HepG2 (cell line): ENCODE data around the gene CEACAM4. TPM values are rescaled to one million over a fixed set of nuclear protein-coding genes. Genes with fewer than 3 reads are reported as not detected.

Experiments
- ATAC-seq: fragments of 200-7000 bp; cut with Tn5 transposase; 3 replicates; pipeline ENCODE4 v1.9.1; 2020; ENCODE audit warnings: mild to moderate bottlenecking, moderate library complexity
- BruUV-seq: library from RNA; stranded (reverse); fragments of 400-500 nt; replicated peaks from 2 replicates; lab custom pipeline; 2021; lab: Mats Ljungman, UMichigan
- CTCF ChIA-PET: fragments of 300-600 bp; formaldehyde crosslinking; extraction: SDS; loops from one replicate; lab custom pipeline; 2021; ENCODE audit warnings: low total read pairs, inconsistent platforms, low intra/inter-chr PET ratio; lab: Yijun Ruan, JAX
- POLR2A ChIA-PET: fragments of 350-600 bp; sonication (Branson Sonifier 250); formaldehyde crosslinking; loops from one replicate; lab custom pipeline; 2020; ENCODE audit warnings: antibody characterized with exemption, inconsistent platforms; lab: Yijun Ruan, JAX
- DNase-seq: peaks from one replicate; pipeline ENCODE4 v3.0.0-alpha.2; 2015; ENCODE audit warnings: low spot score
- FAIRE-seq: peaks from 3 replicates; lab custom pipeline; 2011; peaks lifted over from hg19 to GRCh38; lab: Jason Lieb, UNC
- H2AFZ ChIP-seq: one replicate; pipeline ENCODE4 v1.6.1; 2011; ENCODE audit warnings: low read length, inconsistent platforms
- H3K27ac ChIP-seq: fragments of 300-600 bp; 3 replicates; pipeline ENCODE4 v1.8.0; 2011; ENCODE audit warnings: mixed run types, mild to moderate bottlenecking, mixed read lengths, low read length, inconsistent platforms; ENCODE audit not compliant: insufficient read depth; ENCODE audit errors: extremely low read length
- H3K27me3 ChIP-seq, 2 experiments: fragments of 200-600 bp in 1 of 2; 2 replicates in 1 of 2; 3 replicates in 1 of 2; pipeline versions ENCODE4 v1.6.0 to v1.8.0; 2011; ENCODE audit warnings: low read length in 2 of 2, mild to moderate bottlenecking in 2 of 2, moderate library complexity in 2 of 2, inconsistent platforms in 1 of 2; ENCODE audit not compliant: insufficient read depth in 2 of 2, control insufficient read depth in 1 of 2
- H3K36me3 ChIP-seq, 2 experiments: fragments of 200-600 bp in 1 of 2; replicated peaks in 1 of 2; 2 replicates in 1 of 2; 3 replicates in 1 of 2; pipeline versions ENCODE4 v1.5.1 to v1.8.0; 2011; ENCODE audit warnings: low read length in 2 of 2, inconsistent platforms in 1 of 2; ENCODE audit not compliant: insufficient read depth in 2 of 2, control insufficient read depth in 1 of 2
- H3K4me1 ChIP-seq: 2 replicates; pipeline ENCODE4 v1.5.1; 2012; ENCODE audit warnings: low read length, inconsistent platforms; ENCODE audit not compliant: insufficient read depth
- H3K4me2 ChIP-seq: 2 replicates; pipeline ENCODE4 v1.6.0; 2011; ENCODE audit warnings: low read depth, low read length, inconsistent platforms
- H3K4me3 ChIP-seq, 3 experiments: fragments of 200-600 bp in 1 of 3; sonication (generic), shearing (Covaris generic) in 1 of 3; replicated peaks in 1 of 3; 2 replicates each; pipeline ENCODE4 v1.5.1; 2011 to 2016; ENCODE audit warnings: low read length in 3 of 3, inconsistent platforms in 2 of 3, low read depth in 2 of 3, mild to moderate bottlenecking in 2 of 3, control low read depth in 1 of 3, mixed read lengths in 1 of 3; ENCODE audit not compliant: insufficient read depth in 1 of 3
- H3K79me2 ChIP-seq: one replicate; pipeline ENCODE4 v1.6.1; 2011; ENCODE audit warnings: low read length, inconsistent platforms; ENCODE audit not compliant: insufficient read depth
- H3K9ac ChIP-seq: 2 replicates; pipeline ENCODE4 v1.6.0; 2011; ENCODE audit warnings: mild to moderate bottlenecking, low read depth, low read length, inconsistent platforms; ENCODE audit not compliant: insufficient read depth
- H3K9me3 ChIP-seq: 2 replicates; pipeline ENCODE4 v1.5.1; 2012; ENCODE audit warnings: mild to moderate bottlenecking, low read length
- H4K20me1 ChIP-seq: 2 replicates; pipeline ENCODE4 v1.6.0; 2011; ENCODE audit warnings: inconsistent platforms, mild to moderate bottlenecking, low read length, moderate library complexity; ENCODE audit not compliant: insufficient read depth
- CREB1 ChIP-seq, 2 experiments: fragments of 450-650 bp in 1 of 2; IDR thresholded peaks; 2 replicates each; pipeline ENCODE4 v1.6.1; 2016 to 2017; ENCODE audit warnings: control low read depth in 1 of 2, mild to moderate bottlenecking in 1 of 2, missing compliant biosample characterization in 1 of 2, missing genetic modification characterization in 1 of 2
- CTCF ChIP-seq: sonication (generic); formaldehyde crosslinking; IDR thresholded peaks from 2 replicates; pipeline ENCODE4 v1.5.0; 2020; ENCODE audit warnings: mild to moderate bottlenecking, missing genetic modification reagents, moderate library complexity
- GATA4 ChIP-seq: sonication (generic); IDR thresholded peaks from 2 replicates; pipeline ENCODE4 v1.6.1; 2016; ENCODE audit warnings: antibody characterized with exemption, low read depth, borderline replicate concordance
- HNRNPH1 ChIP-seq: fragments of 200-400 bp; formaldehyde crosslinking; optimal IDR thresholded peaks from 2 replicates; pipeline ENCODE3; 2017; ENCODE audit warnings: mild to moderate bottlenecking, low read depth, low read length
- MYNN ChIP-seq: sonication (generic); formaldehyde crosslinking; IDR thresholded peaks from 2 replicates; pipeline ENCODE4 v1.4.0; 2020; ENCODE audit warnings: mild to moderate bottlenecking, low read depth, missing genetic modification reagents
- NR2C2 ChIP-seq: sonication (generic); formaldehyde crosslinking; IDR thresholded peaks from 2 replicates; pipeline ENCODE4 v1.4.0; 2020; ENCODE audit warnings: missing genetic modification reagents, mild to moderate bottlenecking, moderate library complexity, borderline replicate concordance
- SP140L ChIP-seq: sonication (generic); formaldehyde crosslinking; IDR thresholded peaks from 2 replicates; pipeline ENCODE4 v1.4.0; 2020; ENCODE audit warnings: missing genetic modification reagents, borderline replicate concordance
- TOPORS ChIP-seq: sonication (generic); formaldehyde crosslinking; IDR thresholded peaks from 2 replicates; pipeline ENCODE4 v1.8.0; 2023; ENCODE audit warnings: mild to moderate bottlenecking, missing genetic modification reagents
- ZBTB7A ChIP-seq: sonication (generic); formaldehyde crosslinking; IDR thresholded peaks from 2 replicates; pipeline ENCODE4 v1.8.0; 2022; ENCODE audit warnings: mild to moderate bottlenecking, missing genetic modification reagents
- ZNF24 ChIP-seq: fragments of 450-650 bp; IDR thresholded peaks from 2 replicates; pipeline ENCODE4 v1.6.1; 2017; ENCODE audit warnings: antibody characterized with exemption, mild to moderate bottlenecking
- ZNF562 ChIP-seq: sonication (generic); formaldehyde crosslinking; IDR thresholded peaks from 2 replicates; pipeline ENCODE4 v1.8.0; 2022; ENCODE audit warnings: missing genetic modification reagents, borderline replicate concordance
- ZNF670 ChIP-seq: sonication (generic); formaldehyde crosslinking; IDR thresholded peaks from 2 replicates; pipeline ENCODE4 v1.8.0; 2022; ENCODE audit warnings: mild to moderate bottlenecking, missing genetic modification reagents, borderline replicate concordance
- WGBS: methylation state at CpG from one replicate; pipeline ENCODE4 v1.1.6; 2017; ENCODE audit warnings: low lambda C conversion rate; 5-methylcytosine and 5-hydroxymethylcytosine counted together
- in situ Hi-C: cut with HindIII; loops from 2 replicates; pipeline ENCODE4 v1.10.0; 2017; ENCODE audit warnings: low pct_unique_long_range_greater_than_20kb; ENCODE audit not compliant: extremely low pct_ligation_motif_present
- intact Hi-C: fragments of 100-400 bp; cut with micrococcal nuclease; formaldehyde crosslinking; loops from one replicate; pipeline ENCODE4 v1.10.0; 2022; ENCODE audit not compliant: unreplicated experiment
- polyA plus RNA-seq, 8 experiments: library from polyadenylated mRNA; depleted of rRNA in 3 of 8; stranded (reverse) in 7 of 8; unstranded in 1 of 8; fragments of >200 nt; fragmentation: Illumina TruSeq in 4 of 8; extraction: Trizol in 4 of 8; gene quantifications; 2 replicates each; pipeline versions ENCODE4 v1.2.1 to v1.2.3, GENCODE V29; 2011 to 2016; ENCODE audit warnings: low read depth in 4 of 8, missing spikeins in 1 of 8, mixed read lengths in 1 of 8; ENCODE audit not compliant: insufficient read depth in 1 of 8
- total RNA-seq, 5 experiments: library from RNA; depleted of rRNA; stranded (reverse); fragments of >200 nt; fragmentation: Illumina TruSeq; extraction: Trizol; gene quantifications; 2 replicates each; pipeline ENCODE4 v1.2.3, GENCODE V29; 2016; ENCODE audit warnings: low read depth in 1 of 5

Gene CEACAM4
- total and polyA plus RNA-seq, 2 of the 13 experiments (the other 11 are each of a cell fraction or from before 2014, with no cell fraction given) = not detected

GRCh38 chr19:41671486-41671885, 44.6 kb upstream of the CEACAM4 start:
- Histone ChIP-seq H3K79me2 (no peaks in the 10 kb centered on the region), H3K4me3 (no peak overlapping the region), H3K36me3 (no peaks in the 10 kb centered on the region), H4K20me1 (no peaks in the 10 kb centered on the region), H3K27me3 (no peaks in the 10 kb centered on the region), H3K27ac (no peak overlapping the region), H2AFZ (no peak overlapping the region), H3K9me3 (peaks cover 8% of the 10 kb centered on the region), H3K9ac (no peak overlapping the region), H3K4me1 (no peaks in the 10 kb centered on the region), H3K4me2 (no peak overlapping the region)
- DNase-seq (no peak), ATAC-seq (no peak), FAIRE-seq (no peak)
- TF ChIP-seq SP140L (no peak), MYNN (no peak), CREB1 (IDR thresholded peaks at IDR 0.05) (0 out of 2 replicates have a peak, but pooled peaks have one; percentile 28), CREB1 (CRISPR knock-in tag; IDR thresholded peaks at IDR 0.05) (no peak), TOPORS (no peak), ZBTB7A (no peak)
- 2% methylated on average over 5 of the region's 5 CpGs for WGBS
- BruUV-seq = no TSS peak
- POLR2A ChIA-PET = no interaction called here
- intact Hi-C loops = no loop called here
- in situ Hi-C loops = no loop called here
- CTCF ChIA-PET = no interaction called here

GRCh38 chr19:41670755-41671154, 43.9 kb upstream of the CEACAM4 start:
- FAIRE-seq (no peak), DNase-seq (no peak), ATAC-seq (no peak)
- H3K27me3 ChIP-seq = no peaks in the 10 kb centered on the region
- H3K4me2 ChIP-seq = no peak overlapping the region
- no peak overlapping the region for H2AFZ ChIP-seq
- CTCF ChIA-PET = no interaction called here
- H3K9me3 ChIP-seq = peaks cover 15% of the 10 kb centered on the region
- POLR2A ChIA-PET = no interaction called here
- no TSS peak for BruUV-seq
- H4K20me1 ChIP-seq = no peaks in the 10 kb centered on the region
- intact Hi-C loops (no loop called here), in situ Hi-C loops (no loop called here)
- H3K27ac ChIP-seq = no peak overlapping the region
- H3K79me2 ChIP-seq = no peaks in the 10 kb centered on the region
- no peak overlapping the region for H3K9ac ChIP-seq
- no peaks in the 10 kb centered on the region for H3K4me1 ChIP-seq
- no peak overlapping the region for H3K4me3 ChIP-seq
- no peaks in the 10 kb centered on the region for H3K36me3 ChIP-seq
- TF ChIP-seq ZNF562 (CRISPR knock-in tag) (no peak), GATA4 (no peak), NR2C2 (no peak), ZNF24 (no peak), HNRNPH1 (no peak), ZNF670 (CRISPR knock-in tag) (no peak), CTCF (CRISPR knock-in tag) (no peak)
- TF ChIP-seq, all 625 proteins: peak for 0
